ENCODE data around the gene ATG5.

Gene ATG5

GRCh38 chr6:106241498-106241897 lies 84.1 kb downstream of the ATG5 start:
- H3K9me3 ChIP-seq (ENCODE audit: control insufficient read depth, insufficient read depth, low read depth, low read length) = no peaks in the 10 kb centered on the region
- ChIA-PET POLR2A (no interaction called here), CTCF (interaction anchor here (0.6 kb wide), 1 partner anchor 365 kb away, joined by 3 read pairs; no protein-coding TSS in a partner anchor)

GRCh38 chr6:106237286-106237685 lies 88.3 kb downstream of the ATG5 start:
- H3K9me3 ChIP-seq (ENCODE audit: control insufficient read depth, insufficient read depth, low read depth, low read length) = no peaks in the 10 kb centered on the region
- no peaks in the 10 kb centered on the region for H3K4me1 ChIP-seq (ENCODE audit: control insufficient read depth, insufficient read depth, low read length)
- ChIA-PET POLR2A (interaction anchor here (0.7 kb wide), 1 partner anchor 744 kb away, joined by 4 read pairs; no protein-coding TSS in a partner anchor), CTCF (no interaction called here)
- H3K27ac ChIP-seq (ENCODE audit: extremely low read depth, low read depth, low read length) = no peak overlapping the region
- H3K4me3 ChIP-seq (ENCODE audit: low read depth, low read length) = no peak overlapping the region
- H3K36me3 ChIP-seq (ENCODE audit: control insufficient read depth in 2 of 2, insufficient read depth in 1 of 2, low read length in 2 of 2) = peaks cover 0 to 7% of the 10 kb centered on the region in 2 experiments; a peak in 1 of 3 replicates
- TF ChIP-seq ZNF561 (tag by site-specific recombination; IDR thresholded peaks at IDR 0.05; ENCODE audit: borderline replicate concordance) (no peak), ZNF354C (tag by site-specific recombination; IDR thresholded peaks at IDR 0.05; ENCODE audit: borderline replicate concordance, low read depth) (no peak), ZNF701 (tag by site-specific recombination; IDR thresholded peaks at IDR 0.05) (no peak), ZNF324 (tag by site-specific recombination; IDR thresholded peaks at IDR 0.05) (no peak), INSM2 (tag by site-specific recombination; IDR thresholded peaks at IDR 0.05) (no peak), SALL2 (tag by site-specific recombination; IDR thresholded peaks at IDR 0.05; ENCODE audit: borderline replicate concordance) (no peak), HOXA7 (CRISPR knock-in tag; IDR thresholded peaks at IDR 0.05; ENCODE audit: borderline replicate concordance) (no peak), ZNF423 (tag by site-specific recombination; IDR thresholded peaks at IDR 0.05) (no peak), ZNF121 (tag by site-specific recombination; IDR thresholded peaks at IDR 0.05) (no peak), PRDM2 (tag by site-specific recombination; IDR thresholded peaks at IDR 0.05; ENCODE audit: borderline replicate concordance) (no peak), ZSCAN30 (tag by site-specific recombination; IDR thresholded peaks at IDR 0.05) (no peak), ZNF2 (tag by site-specific recombination; IDR thresholded peaks at IDR 0.05) (no peak), REST (tag by site-specific recombination; IDR thresholded peaks at IDR 0.05) (no peak), ZNF155 (tag by site-specific recombination; IDR thresholded peaks at IDR 0.05) (no peak), PRDM1 (tag by site-specific recombination; IDR thresholded peaks at IDR 0.05) (no peak)

More at GRCh38 chr6:106241498-106241897, 84.1 kb downstream of the ATG5 start:
- TF ChIP-seq ZNF585B (tag by site-specific recombination; IDR thresholded peaks at IDR 0.05) = no peak
- TF ChIP-seq ZNF692 (tag by site-specific recombination; IDR thresholded peaks at IDR 0.05) = no peak
- TF ChIP-seq BCL6B (tag by site-specific recombination; IDR thresholded peaks at IDR 0.05) = no peak
- no peak for TF ChIP-seq PRDM1 (tag by site-specific recombination; IDR thresholded peaks at IDR 0.05)
- no peak for TF ChIP-seq ZNF548 (tag by site-specific recombination; IDR thresholded peaks at IDR 0.05)
- peak; percentile 71 for TF ChIP-seq ZNF10 (tag by site-specific recombination; IDR thresholded peaks at IDR 0.05)
- Histone ChIP-seq H3K36me3 (ENCODE audit: control insufficient read depth in 2 of 2, insufficient read depth in 1 of 2, low read length in 2 of 2) (peaks cover 0 to 14% of the 10 kb centered on the region in 2 experiments; a peak in 1 of 3 replicates), H3K27ac (ENCODE audit: extremely low read depth, low read depth, low read length) (no peak overlapping the region), H3K4me1 (ENCODE audit: control insufficient read depth, insufficient read depth, low read length) (no peaks in the 10 kb centered on the region), H3K4me3 (ENCODE audit: low read depth, low read length) (no peak overlapping the region)

Measured in HEK293 (cell line).